Astrocyte (in vitro differentiated cells and primary cell): ENCODE measurements around the gene DGKG.

Experiments
- EZH2 ChIP-seq: IDR thresholded peaks from 2 replicates; pipeline ENCODE4 v1.6.1; 2012; ENCODE audit warnings: mild to moderate bottlenecking, low read length, inconsistent platforms; ENCODE audit not compliant: insufficient read depth
- TF ChIP-seq, protein P1 (sequence below): IDR thresholded peaks from 2 replicates; pipeline ENCODE4 v1.5.1; 2011; ENCODE audit warnings: low read depth, mild to moderate bottlenecking, inconsistent platforms, low read length, moderate library complexity; ENCODE audit not compliant: insufficient read depth

GRCh38 chr3:186254676-186255650 lies 107.1 kb downstream of the DGKG start:
- TF ChIP-seq, protein P1, sequence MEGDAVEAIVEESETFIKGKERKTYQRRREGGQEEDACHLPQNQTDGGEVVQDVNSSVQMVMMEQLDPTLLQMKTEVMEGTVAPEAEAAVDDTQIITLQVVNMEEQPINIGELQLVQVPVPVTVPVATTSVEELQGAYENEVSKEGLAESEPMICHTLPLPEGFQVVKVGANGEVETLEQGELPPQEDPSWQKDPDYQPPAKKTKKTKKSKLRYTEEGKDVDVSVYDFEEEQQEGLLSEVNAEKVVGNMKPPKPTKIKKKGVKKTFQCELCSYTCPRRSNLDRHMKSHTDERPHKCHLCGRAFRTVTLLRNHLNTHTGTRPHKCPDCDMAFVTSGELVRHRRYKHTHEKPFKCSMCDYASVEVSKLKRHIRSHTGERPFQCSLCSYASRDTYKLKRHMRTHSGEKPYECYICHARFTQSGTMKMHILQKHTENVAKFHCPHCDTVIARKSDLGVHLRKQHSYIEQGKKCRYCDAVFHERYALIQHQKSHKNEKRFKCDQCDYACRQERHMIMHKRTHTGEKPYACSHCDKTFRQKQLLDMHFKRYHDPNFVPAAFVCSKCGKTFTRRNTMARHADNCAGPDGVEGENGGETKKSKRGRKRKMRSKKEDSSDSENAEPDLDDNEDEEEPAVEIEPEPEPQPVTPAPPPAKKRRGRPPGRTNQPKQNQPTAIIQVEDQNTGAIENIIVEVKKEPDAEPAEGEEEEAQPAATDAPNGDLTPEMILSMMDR, result no peak
- no peak for TF ChIP-seq EZH2
